ENCODE measurements around the gene PSMB2.
"Not testable (repeated sequence)": the region's sequence is repeated elsewhere in the genome, so short reads cannot be mapped to it uniquely, and the experiment has no call there.

PSMB2 gene

DNA sequence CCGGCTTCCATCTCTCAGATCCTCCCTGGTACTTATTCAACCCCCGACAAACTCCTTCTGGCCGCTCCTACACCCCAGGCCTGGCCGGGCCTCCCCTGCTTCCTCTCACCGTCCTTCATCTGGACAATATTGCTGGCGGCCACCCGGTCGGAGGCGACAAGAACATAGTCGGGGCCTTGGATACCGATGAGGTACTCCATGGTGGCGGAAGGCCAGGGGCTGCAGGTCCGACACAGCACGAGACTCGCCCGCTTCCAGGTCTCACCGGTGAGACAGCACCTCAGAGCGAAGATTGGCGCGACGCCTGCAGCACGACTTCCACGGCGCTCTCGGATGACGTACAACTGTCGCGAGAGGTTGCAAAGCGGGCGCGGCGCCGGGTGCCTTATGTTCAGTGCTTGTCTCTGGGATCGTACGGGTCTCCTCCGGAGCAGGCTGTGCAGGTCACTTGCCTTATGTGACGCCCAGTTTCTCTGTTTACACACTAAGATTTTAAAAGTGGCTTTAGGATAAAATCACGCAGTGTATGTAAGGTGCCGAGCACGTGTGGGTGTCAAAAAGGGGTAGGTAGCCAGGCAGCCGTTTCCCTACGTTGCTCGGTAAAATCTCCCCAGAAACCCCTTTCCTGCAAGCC, at the start of gene PSMB2:
Gene PSMB2, minus strand, starts transcription at position 294 of the 634 bp plus-strand sequence. Its CDS starts 94 bp downstream, at position 200.
- peak; percentile 93 for DNase-seq (ENCODE audit: low read depth)

- DNase-seq (ENCODE audit: low read depth): no peak
Observed at GRCh38 chr1:35691080-35691479, 49.8 kb upstream of the PSMB2 start.

- not testable (repeated sequence) for DNase-seq (ENCODE audit: low read depth)
Observed at GRCh38 chr1:35690103-35690502, 48.8 kb upstream of the PSMB2 start.

DNA sequence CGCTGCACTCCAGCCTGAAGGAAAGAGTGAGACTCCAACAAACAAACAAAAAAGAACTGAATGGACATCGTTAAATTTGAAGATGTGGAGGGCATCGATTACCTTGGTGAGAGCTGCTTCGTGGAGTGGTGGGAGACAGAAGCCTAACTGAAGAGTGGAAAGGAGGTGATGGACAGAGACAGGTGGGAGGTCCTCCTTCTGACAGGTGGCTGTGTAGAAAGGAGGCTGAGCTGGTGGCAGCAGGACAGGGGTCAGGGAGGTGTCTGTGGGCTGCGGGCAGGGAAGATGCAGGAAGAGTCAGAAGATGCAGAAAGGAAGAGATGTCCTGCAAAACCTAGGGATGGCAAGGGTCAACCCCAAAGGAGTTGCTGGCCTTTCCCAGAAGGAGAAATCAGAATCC, 46.8 kb upstream of the PSMB2 start:
- no peak for DNase-seq (ENCODE audit: low read depth)

DNA sequence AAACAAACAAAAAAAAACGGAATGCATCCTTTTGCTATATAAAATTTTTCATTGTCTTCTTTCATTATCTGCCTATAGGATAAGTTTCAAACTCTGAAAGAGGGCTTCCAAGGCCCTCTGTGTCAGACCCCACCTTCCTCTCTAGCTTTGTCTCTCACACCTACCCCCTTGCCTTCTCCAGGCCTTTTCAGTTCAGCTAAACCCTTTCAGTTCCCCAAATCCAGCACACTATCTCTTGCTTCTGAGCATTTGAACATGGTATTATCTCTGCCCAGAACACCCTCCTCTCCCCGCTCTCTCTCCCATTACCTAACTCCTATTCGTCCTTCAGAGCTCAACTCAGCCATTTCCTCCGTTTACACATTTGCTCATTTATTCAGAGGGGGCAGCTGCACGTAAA, 41.7 kb upstream of the PSMB2 start:
- DNase-seq (ENCODE audit: low read depth): no peak

GRCh38 chr1:35680271-35680670, 38.9 kb upstream of the PSMB2 start:
- DNase-seq (ENCODE audit: low read depth): no peak

- no peak for DNase-seq (ENCODE audit: low read depth)
Observed at GRCh38 chr1:35675773-35676172, 34.4 kb upstream of the PSMB2 start.

DNA sequence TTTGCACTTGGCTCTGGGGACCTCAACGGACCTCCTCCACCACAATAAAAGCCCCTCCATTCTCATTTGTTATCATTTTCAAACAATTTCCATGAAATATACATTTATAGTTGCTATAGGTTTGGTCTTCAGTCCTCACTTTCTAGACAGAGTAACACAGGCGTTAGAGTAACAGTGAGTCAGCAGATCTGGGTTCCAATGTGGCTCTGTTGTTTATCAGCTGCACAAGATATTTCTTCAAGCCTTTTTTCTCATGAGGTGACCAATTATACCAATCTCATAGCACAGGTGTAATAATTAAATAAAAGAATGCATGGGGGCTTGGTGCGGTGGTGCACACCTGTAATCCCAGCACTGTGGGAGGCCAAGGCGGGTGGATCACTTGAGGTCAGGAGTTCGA, 32.8 kb upstream of the PSMB2 start:
- DNase-seq (ENCODE audit: low read depth): no peak

DNA sequence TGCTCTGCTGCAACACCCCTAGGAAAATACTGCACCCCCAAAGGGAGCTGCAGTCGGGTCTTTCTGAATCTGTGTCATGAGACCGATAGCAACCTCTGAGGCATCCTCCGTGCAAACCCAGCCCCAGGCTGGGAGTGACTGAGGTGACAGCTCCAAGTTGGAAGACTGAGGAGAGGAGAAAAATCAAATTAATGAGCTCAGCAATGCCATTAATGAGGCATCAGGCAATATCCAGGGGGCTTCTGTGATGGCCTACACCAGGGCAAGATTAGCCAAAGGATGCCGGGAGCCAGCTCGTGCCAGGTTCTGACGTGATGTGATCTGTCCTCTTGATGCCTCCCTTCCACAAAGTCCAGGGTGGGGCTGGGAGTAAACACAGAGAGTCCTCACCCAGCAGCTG, 30.8 kb upstream of the PSMB2 start:
- no peak for DNase-seq (ENCODE audit: low read depth)

DNA sequence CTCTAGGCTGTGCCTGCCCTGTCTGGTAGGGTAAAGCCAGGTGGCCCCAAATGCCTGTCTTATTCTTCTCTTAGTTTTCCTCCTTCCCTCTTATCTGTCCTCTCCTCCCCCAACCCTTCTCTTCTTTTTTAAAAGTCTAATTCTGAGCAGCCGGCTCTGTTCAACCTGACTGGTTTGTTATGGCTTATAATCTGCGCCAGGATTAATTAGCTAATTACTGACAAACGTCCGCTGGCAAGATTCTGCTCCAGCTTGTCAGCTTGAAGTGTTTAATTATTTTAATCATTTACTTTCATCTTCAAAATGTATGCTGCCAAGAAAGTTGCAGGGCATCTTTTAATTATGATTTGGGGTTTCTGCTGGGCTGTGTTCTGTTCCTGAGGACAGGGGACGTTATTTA, 27.2 kb upstream of the PSMB2 start:
- DNase-seq (ENCODE audit: low read depth): no peak

DNA sequence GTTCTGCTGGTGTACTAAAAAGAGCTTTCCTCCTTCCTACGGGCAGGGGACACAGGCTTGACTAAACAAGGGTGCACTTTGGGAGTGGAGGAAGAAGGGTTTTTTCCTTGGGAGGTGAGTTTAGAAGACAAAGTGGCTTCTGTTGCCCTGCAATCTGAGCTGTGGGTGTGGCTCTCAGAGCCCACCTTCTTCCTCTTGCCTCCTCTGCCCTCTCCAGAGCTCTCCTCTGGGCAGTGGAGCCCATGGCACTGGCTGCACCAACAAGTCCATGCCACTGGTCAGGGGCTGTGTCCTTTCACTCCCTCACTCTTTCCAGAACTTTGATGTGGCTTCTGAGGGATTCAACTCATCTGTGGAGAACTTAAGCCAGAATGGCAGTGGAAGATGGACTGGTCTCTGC, 25.6 kb upstream of the PSMB2 start:
- DNase-seq (ENCODE audit: low read depth): no peak

DNA sequence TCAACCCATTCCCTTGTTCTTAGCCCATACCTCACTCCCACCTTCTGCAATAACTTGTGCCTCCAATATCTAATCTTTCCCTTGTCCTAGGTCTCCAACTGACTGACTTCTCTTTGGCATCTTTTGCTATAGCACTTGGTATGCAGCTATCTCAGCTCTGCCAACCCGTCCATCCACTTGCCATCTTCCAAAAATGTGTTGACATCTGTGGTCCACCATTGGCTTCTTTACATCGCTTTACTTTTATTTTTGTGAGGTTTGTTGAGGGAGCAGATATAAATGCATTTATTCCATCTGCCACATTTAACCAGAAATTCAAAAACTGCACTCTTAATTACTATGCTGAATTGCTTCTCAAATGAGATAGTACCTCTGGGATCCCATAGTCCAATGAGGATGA, 24.9 kb upstream of the PSMB2 start:
- DNase-seq (ENCODE audit: low read depth): no peak

DNA sequence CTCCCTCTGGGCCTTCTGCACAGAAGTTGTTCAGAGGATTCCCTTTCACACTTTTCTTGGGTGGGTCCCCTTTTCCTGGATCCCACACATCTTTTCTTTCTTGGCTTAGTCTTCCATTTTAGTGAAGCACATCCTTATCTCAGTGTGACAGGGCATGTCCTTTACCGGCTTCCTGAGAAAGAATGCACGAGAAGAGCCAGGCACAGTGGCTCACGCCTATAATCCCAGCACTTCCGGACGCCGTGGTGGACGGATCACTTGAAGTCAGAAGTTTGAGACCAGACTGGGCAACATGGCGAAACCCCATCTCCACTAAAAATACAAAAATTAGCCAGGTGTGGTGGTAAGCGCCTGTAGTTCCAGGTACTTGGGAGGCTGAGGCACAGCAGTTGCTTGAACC, 22.1 kb upstream of the PSMB2 start:
- DNase-seq (ENCODE audit: low read depth): no peak

DNA sequence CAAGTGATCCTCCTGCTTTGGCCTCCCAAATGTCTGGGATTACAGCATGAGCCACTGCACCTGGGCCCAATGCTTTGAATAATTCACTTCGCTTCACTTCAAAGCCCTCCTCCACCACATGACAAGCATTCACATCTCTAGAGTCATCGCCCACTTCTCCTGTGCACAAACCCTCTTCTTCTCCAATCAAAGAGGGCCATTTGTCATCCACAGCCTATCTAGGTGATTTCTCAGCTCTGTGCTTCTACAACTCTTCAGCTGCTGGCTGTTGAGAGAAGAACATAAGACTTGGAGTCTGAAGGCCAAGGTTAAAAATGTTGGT, 20.1 kb upstream of the PSMB2 start:
- DNase-seq (ENCODE audit: low read depth): no peak

DNA sequence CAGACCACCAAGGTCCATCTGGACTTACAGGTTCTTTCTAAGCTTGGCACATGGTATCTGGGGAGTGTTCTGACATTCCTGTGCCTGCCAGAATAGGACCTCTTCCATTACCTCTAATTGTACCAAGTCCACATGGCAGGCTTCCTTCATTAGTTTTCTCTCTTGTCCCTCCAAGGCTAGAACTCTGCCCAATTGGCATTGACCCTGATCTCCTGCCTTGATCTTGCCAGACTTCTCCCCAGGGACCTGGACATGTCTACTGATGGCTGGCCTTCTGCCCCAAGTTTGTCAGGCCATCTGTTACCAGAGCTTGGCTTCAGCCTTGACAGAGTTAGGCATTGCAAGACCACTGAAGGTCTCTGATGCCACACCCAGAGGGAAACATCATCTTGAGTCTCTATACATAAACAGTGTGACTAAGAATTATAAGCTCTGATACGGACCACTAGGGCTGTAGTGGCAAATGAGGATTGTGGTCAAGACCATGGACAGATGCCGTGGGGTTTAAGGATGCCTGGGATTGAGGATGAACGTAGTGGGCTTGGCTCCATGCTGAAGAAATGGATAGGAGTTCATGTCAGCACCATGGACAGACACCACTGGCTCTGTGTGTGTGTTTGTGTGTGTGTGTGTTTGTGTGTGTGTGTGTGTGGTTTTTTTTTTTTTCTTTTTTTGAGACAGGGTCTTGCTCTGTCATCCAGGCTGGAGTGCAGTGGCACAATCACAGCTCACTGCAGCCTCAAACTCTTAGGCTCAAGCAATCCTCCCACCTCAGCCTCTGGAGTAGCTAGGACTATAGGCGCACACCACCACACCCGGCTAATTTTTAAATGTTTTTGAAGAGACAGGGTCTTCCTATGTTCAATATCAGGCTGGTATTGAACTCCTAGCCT, 19.5 kb upstream of the PSMB2 start:
- peak; percentile 69 for DNase-seq (ENCODE audit: low read depth)

DNA sequence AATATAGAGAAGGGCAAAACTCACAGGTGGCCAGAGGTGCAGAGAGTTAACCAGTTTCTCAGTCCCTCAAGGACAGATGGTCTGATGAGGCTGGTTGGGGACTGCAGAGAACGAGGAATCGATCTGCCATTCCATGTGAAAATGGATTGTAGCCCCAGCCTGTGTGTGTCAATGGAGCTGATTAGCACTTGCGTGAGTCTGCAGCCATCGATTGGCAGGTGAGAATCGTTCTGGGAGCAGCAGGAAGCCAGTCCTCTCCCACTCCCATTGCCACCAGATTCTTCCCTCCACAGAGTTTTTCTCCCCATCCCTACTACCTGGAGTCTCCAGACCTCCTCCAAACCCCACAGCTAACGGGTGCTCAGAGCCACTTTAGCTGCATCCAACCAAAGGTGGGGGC, 18.3 kb upstream of the PSMB2 start:
- DNase-seq (ENCODE audit: low read depth): no peak

DNA sequence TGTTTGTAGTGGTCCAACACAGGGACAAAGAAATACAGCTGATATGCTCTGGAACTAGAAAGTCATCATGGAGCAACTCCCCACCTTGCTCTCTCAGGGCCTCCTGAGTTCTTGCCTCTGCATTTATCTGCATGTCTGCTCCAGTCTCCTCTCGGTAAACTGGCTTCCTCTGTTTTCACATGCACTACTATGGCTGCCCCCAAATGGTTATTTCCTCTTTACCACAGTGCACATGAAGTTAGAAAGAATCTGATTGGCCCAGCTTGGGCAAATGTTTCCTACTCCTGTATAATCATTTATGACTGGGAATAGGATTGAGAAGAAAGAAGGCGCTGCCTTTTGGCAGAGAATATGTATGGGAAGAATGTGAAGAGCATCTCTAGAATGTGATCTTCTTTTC, 16.5 kb upstream of the PSMB2 start:
- no peak for DNase-seq (ENCODE audit: low read depth)

- DNase-seq (ENCODE audit: low read depth): no peak
Observed at GRCh38 chr1:35656863-35657232, 15.5 kb upstream of the PSMB2 start.

- DNase-seq (ENCODE audit: low read depth): peak; percentile 68
Observed at GRCh38 chr1:35656148-35656862, 15.0 kb upstream of the PSMB2 start.

DNA sequence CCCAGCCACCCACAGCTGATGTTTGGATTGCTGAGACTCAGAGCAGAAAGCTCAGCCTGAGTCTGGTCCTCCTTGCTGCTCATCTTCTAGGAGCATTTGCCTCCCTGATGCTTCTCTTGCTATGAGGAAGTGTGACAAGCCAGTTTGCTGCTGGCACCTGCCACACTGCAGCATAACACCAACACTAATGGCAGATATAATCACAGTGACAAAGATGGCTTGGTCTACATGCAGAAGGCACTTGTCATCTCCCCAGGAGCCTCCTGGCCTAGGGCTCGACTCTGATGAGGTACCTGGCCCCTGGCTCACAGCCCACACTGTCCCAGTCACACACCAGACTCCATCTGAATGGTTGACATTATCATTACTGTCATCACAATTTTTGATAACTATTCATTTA, 13.9 kb upstream of the PSMB2 start:
- DNase-seq (ENCODE audit: low read depth): no peak

- no peak for DNase-seq (ENCODE audit: low read depth)
Observed at GRCh38 chr1:35650416-35650815, 9.1 kb upstream of the PSMB2 start.

GRCh38 chr1:35646043-35646442, 4.7 kb upstream of the PSMB2 start:
- no peak for DNase-seq (ENCODE audit: low read depth)

- no peak for DNase-seq (ENCODE audit: low read depth)
Observed at GRCh38 chr1:35644204-35644603, 2.9 kb upstream of the PSMB2 start.

All from EH (cell line).